K562 (cell line): ENCODE results near the gene C13orf46. TPM values are rescaled to one million over a fixed set of nuclear protein-coding genes. Genes with fewer than 3 reads are reported as not detected.
"Not testable (repeated sequence)": the region's sequence is repeated elsewhere in the genome, so short reads cannot be mapped to it uniquely, and the experiment has no call there.

ENCODE experiments used
- ATAC-seq: fragments of 200-7000 bp; cut with Tn5 transposase; 3 replicates; pipeline ENCODE4 v1.9.1; 2020; ENCODE audit warnings: moderate library complexity
- BruUV-seq: library from RNA; stranded (reverse); fragments of 400-500 nt; replicated peaks from 2 replicates; lab custom pipeline; 2021; lab: Mats Ljungman, UMichigan
- CTCF ChIA-PET: fragments of 300-600 bp; formaldehyde crosslinking; extraction: SDS; loops from one replicate; lab custom pipeline; 2021; ENCODE audit warnings: low intra/inter-chr PET ratio; lab: Yijun Ruan, JAX
- POLR2A ChIA-PET: fragments of 300-600, 350-650 bp; sonication (Branson Sonifier 250); formaldehyde crosslinking; extraction: SDS; loops from one replicate; lab custom pipeline; 2021; ENCODE audit warnings: antibody characterized with exemption, inconsistent platforms; lab: Yijun Ruan, JAX
- DNase-seq, 4 experiments: peaks; one replicate each; pipeline versions ENCODE4 v3.0.0 to v3.0.0-alpha.2; 2011 to 2018; ENCODE audit warnings: low spot score in 3 of 4, mixed read lengths in 3 of 4; ENCODE audit errors: extremely low read depth in 1 of 4
- FAIRE-seq: peaks from 2 replicates; lab custom pipeline; 2011; peaks lifted over from hg19 to GRCh38; lab: Jason Lieb, UNC
- H2AFZ ChIP-seq: 2 replicates; pipeline ENCODE4 v1.6.0; 2011; ENCODE audit warnings: low read depth, low read length, control low read depth, inconsistent platforms
- H3K27ac ChIP-seq: fragments of 200-600 bp; 3 replicates; pipeline ENCODE4 v1.8.0; 2011; ENCODE audit warnings: low read depth, mild to moderate bottlenecking, control low read depth, inconsistent platforms, low read length, moderate library complexity, mixed read lengths; ENCODE audit errors: extremely low read depth
- H3K27me3 ChIP-seq, 2 experiments: fragments of 300-600 bp in 1 of 2; 2 replicates in 1 of 2; 3 replicates in 1 of 2; pipeline versions ENCODE4 v1.6.0 to v1.8.0; 2011; ENCODE audit warnings: inconsistent platforms in 2 of 2, low read length in 2 of 2, mild to moderate bottlenecking in 1 of 2, mixed read lengths in 1 of 2, moderate library complexity in 1 of 2; ENCODE audit not compliant: control insufficient read depth in 2 of 2, insufficient read depth in 2 of 2
- H3K36me3 ChIP-seq: fragments of 300-600 bp; 3 replicates; pipeline ENCODE4 v1.8.0; 2011; ENCODE audit warnings: mild to moderate bottlenecking, low read length, inconsistent platforms; ENCODE audit not compliant: control insufficient read depth, insufficient read depth
- H3K4me1 ChIP-seq, 2 experiments: fragments of 200-600 bp in 1 of 2; replicated peaks in 1 of 2; 2 replicates in 1 of 2; 3 replicates in 1 of 2; pipeline versions ENCODE4 v1.5.1 to v1.8.0; 2011; ENCODE audit warnings: inconsistent platforms in 2 of 2, low read length in 2 of 2, mild to moderate bottlenecking in 1 of 2, mixed read lengths in 1 of 2, moderate library complexity in 1 of 2; ENCODE audit not compliant: control insufficient read depth in 2 of 2, insufficient read depth in 2 of 2
- H3K4me2 ChIP-seq: 2 replicates; pipeline ENCODE4 v1.6.1; 2011; ENCODE audit warnings: low read length, control low read depth, inconsistent platforms, mixed read lengths; ENCODE audit not compliant: insufficient read depth
- H3K4me3 ChIP-seq: fragments of 200-600 bp; sonication (generic), shearing (Covaris generic); 2 replicates; pipeline ENCODE4 v1.5.1; 2016; ENCODE audit warnings: control low read depth, inconsistent platforms
- H3K79me2 ChIP-seq: fragments of 200-600 bp; 3 replicates; pipeline ENCODE4 v1.8.0; 2011; ENCODE audit warnings: low read length, inconsistent platforms; ENCODE audit not compliant: control insufficient read depth, insufficient read depth
- H3K9ac ChIP-seq, 2 experiments: 2 replicates each; pipeline versions ENCODE4 v1.6.0 to v1.6.1; 2011; ENCODE audit warnings: low read depth in 2 of 2, low read length in 2 of 2, control low read depth in 1 of 2, inconsistent platforms in 1 of 2, mild to moderate bottlenecking in 1 of 2, mixed read lengths in 1 of 2; ENCODE audit not compliant: insufficient read depth in 1 of 2
- H3K9me1 ChIP-seq: one replicate; pipeline ENCODE4 v1.6.0; 2011; ENCODE audit warnings: inconsistent platforms, mild to moderate bottlenecking, low read length, moderate library complexity; ENCODE audit not compliant: control insufficient read depth, insufficient read depth
- H3K9me3 ChIP-seq: replicated peaks from 2 replicates; pipeline ENCODE4 v1.5.1; 2011; ENCODE audit warnings: low read depth, low read length, inconsistent platforms; ENCODE audit not compliant: control insufficient read depth, insufficient read depth
- H4K20me1 ChIP-seq: replicated peaks from 2 replicates; pipeline ENCODE4 v1.6.1; 2011; ENCODE audit warnings: low read length, inconsistent platforms, mixed read lengths; ENCODE audit not compliant: control insufficient read depth, insufficient read depth
- E2F1 ChIP-seq: sonication (generic); formaldehyde crosslinking; IDR thresholded peaks from 2 replicates; pipeline ENCODE4 v1.8.1; 2023; ENCODE audit warnings: mild to moderate bottlenecking, missing genetic modification reagents, moderate library complexity
- NR2C1 ChIP-seq, 2 experiments: fragments of 450-650 bp; IDR thresholded peaks; 2 replicates each; pipeline ENCODE4 v1.6.1; 2017; ENCODE audit warnings: mild to moderate bottlenecking in 2 of 2, antibody characterized with exemption in 1 of 2, inconsistent platforms in 1 of 2, missing compliant biosample characterization in 1 of 2, missing genetic modification characterization in 1 of 2
- ZBTB33 ChIP-seq: sonication (generic); formaldehyde crosslinking; IDR thresholded peaks from 2 replicates; pipeline ENCODE4 v1.8.1; 2023; ENCODE audit warnings: mild to moderate bottlenecking, missing genetic modification reagents
- WGBS: fragments of 100-300 bp; shearing (Covaris generic); methylation state at CpG from one replicate; pipeline ENCODE4 v1.1.6; 2016; ENCODE audit warnings: low coverage, mixed read lengths; ENCODE audit not compliant: insufficient coverage; ENCODE audit errors: missing lambda C conversion rate; 5-methylcytosine and 5-hydroxymethylcytosine counted together
- in situ Hi-C: fragments of 300-500 bp; cut with MboI; formaldehyde crosslinking; loops from 4 replicates; pipeline ENCODE4 v1.15.0; 2018; ENCODE audit warnings: inconsistent platforms, mixed read lengths
- intact Hi-C: fragments of 100-400 bp; cut with micrococcal nuclease; formaldehyde crosslinking; loops from 2 replicates; pipeline ENCODE4 v1.14.2; 2022
- polyA plus RNA-seq, 8 experiments: library from polyadenylated mRNA; depleted of rRNA in 4 of 8; stranded (reverse) in 5 of 8; unstranded in 3 of 8; fragments of >200 nt; fragmentation: Nextera tagmentation in 2 of 8; fragmentation: Illumina TruSeq in 1 of 8; extraction: Ambion mirVana in 2 of 8; extraction: Trizol in 1 of 8; gene quantifications; 2 replicates each; pipeline versions ENCODE4 v1.2.1 to v1.2.3, GENCODE V29; 2011 to 2014; ENCODE audit warnings: inconsistent platforms in 1 of 8, missing spikeins in 1 of 8
- total RNA-seq, 7 experiments: library from RNA; depleted of rRNA in 6 of 7; stranded (reverse); fragments of >200 nt in 6 of 7; fragmentation: Illumina TruSeq in 2 of 7; extraction: Trizol in 2 of 7; gene quantifications; 2 replicates each; pipeline versions ENCODE4 v1.2.1 to v1.2.3, GENCODE V29; 2011 to 2021; ENCODE audit warnings: low replicate concordance in 1 of 7

Gene C13orf46
- total and polyA plus RNA-seq, 9 of the 15 experiments (the other 6 are each of a cell fraction or from before 2014, with no cell fraction given): 0.04 to 0.24 (median 0.05) TPM; not detected in 4

GRCh38 chr13:114020750-114021463, 47.0 kb upstream of the C13orf46 start:
- Histone ChIP-seq H3K9ac (no peak overlapping the region; a peak in 1 of 4 replicates), H4K20me1 (no peaks in the 10 kb centered on the region), H3K79me2 (no peaks in the 10 kb centered on the region), H3K27me3 (no peaks in the 10 kb centered on the region), H3K9me3 (no peaks in the 10 kb centered on the region), H3K4me3 (no peak overlapping the region), H3K27ac (no peak overlapping the region), H3K9me1 (no peaks in the 10 kb centered on the region), H3K4me2 (no peak overlapping the region), H2AFZ (no peak overlapping the region), H3K36me3 (peaks cover 25% of the 10 kb centered on the region; the same call in 2 of the 3 replicates), H3K4me1 (peaks cover 2 to 65% of the 10 kb centered on the region in 2 experiments; a peak in 3 of 5 replicates)
- no peak for TF ChIP-seq NR2C1 (IDR thresholded peaks at IDR 0.05)
- no peak for TF ChIP-seq NR2C1 (tag; IDR thresholded peaks at IDR 0.05)
- TF ChIP-seq ZBTB33 (CRISPR knock-in tag): peak; percentile 54
- TF ChIP-seq E2F1 (CRISPR knock-in tag): no peak
- in situ Hi-C loops (no loop called here), intact Hi-C loops (no loop called here)
- ChIA-PET CTCF (no interaction called here), POLR2A (no interaction called here)
- no peak for FAIRE-seq
- BruUV-seq: no TSS peak
- no peak for DNase-seq
- WGBS: 93% methylated on average over 23 of the region's 32 CpGs
- no peak for ATAC-seq

GRCh38 chr13:114020134-114020533, 46.3 kb upstream of the C13orf46 start:
- DNase-seq (peak; percentile 43 to 71 (median 65)), ATAC-seq (peak; percentile 68)
- H3K27ac ChIP-seq, BruUV-seq, in situ Hi-C loops, H3K27me3 ChIP-seq, H3K9me3 ChIP-seq, H4K20me1 ChIP-seq, H2AFZ ChIP-seq, FAIRE-seq, POLR2A ChIA-PET, CTCF ChIA-PET, H3K4me3 ChIP-seq, H3K9me1 ChIP-seq, intact Hi-C loops, H3K79me2 ChIP-seq: not testable (repeated sequence)
- Histone ChIP-seq H3K36me3 (peaks cover 31% of the 10 kb centered on the region; the same call in 2 of the 3 replicates), H3K4me2 (peak overlapping the region; percentile 32), H3K4me1 (peaks cover 2 to 66% of the 10 kb centered on the region in 2 experiments; a peak in 3 of 5 replicates), H3K9ac (peak overlapping the region in 1 of 2 experiments; percentile 52; a peak in 2 of 4 replicates)
- WGBS: 63% methylated on average over 5 of the region's 14 CpGs
